Adipocyte (in vitro differentiated cells): ENCODE results near the gene PTPA.

Experiments used
- DNase-seq: peaks from one replicate; pipeline ENCODE4 v3.0.0-alpha.2; 2015; ENCODE audit warnings: low read depth
- H3K27me3 ChIP-seq: replicated peaks from 2 replicates; pipeline ENCODE4 v1.7.0; 2013; ENCODE audit warnings: mild to moderate bottlenecking, low read length, moderate library complexity; ENCODE audit not compliant: control insufficient read depth, insufficient read depth
- H3K36me3 ChIP-seq: 2 replicates; pipeline ENCODE4 v1.7.0; 2013; ENCODE audit warnings: low read length, mild to moderate bottlenecking, moderate library complexity; ENCODE audit not compliant: control insufficient read depth, insufficient read depth, severe bottlenecking
- H3K4me1 ChIP-seq: 2 replicates; pipeline ENCODE4 v1.7.0; 2013; ENCODE audit warnings: mild to moderate bottlenecking, low read length, moderate library complexity; ENCODE audit not compliant: control insufficient read depth, insufficient read depth
- H3K4me3 ChIP-seq: 2 replicates; pipeline ENCODE4 v1.7.0; 2013; ENCODE audit warnings: mild to moderate bottlenecking, low read length, moderate library complexity
- H3K9ac ChIP-seq: 2 replicates; pipeline ENCODE4 v1.7.0; 2013; ENCODE audit warnings: mild to moderate bottlenecking, low read length, moderate library complexity
- H3K9me3 ChIP-seq: 2 replicates; pipeline ENCODE4 v1.7.0; 2013; ENCODE audit warnings: mild to moderate bottlenecking, low read length, moderate library complexity; ENCODE audit not compliant: control insufficient read depth

Gene PTPA

GRCh38 chr9:129166623-129167557 is 55.7 kb downstream of the PTPA start:
- Histone ChIP-seq H3K36me3 (no peaks in the 10 kb centered on the region), H3K9me3 (no peaks in the 10 kb centered on the region), H3K9ac (peak overlapping the region; percentile 83), H3K27me3 (no peaks in the 10 kb centered on the region), H3K4me1 (peaks cover 54% of the 10 kb centered on the region), H3K4me3 (peak overlapping the region; percentile 76)
- peak; percentile 84 for DNase-seq

- DNase-seq, result peak; percentile 47
- Histone ChIP-seq H3K4me1 (peaks cover 46% of the 10 kb centered on the region), H3K36me3 (no peaks in the 10 kb centered on the region), H3K4me3 (no peak overlapping the region), H3K9me3 (no peaks in the 10 kb centered on the region), H3K27me3 (no peaks in the 10 kb centered on the region), H3K9ac (peak overlapping the region; percentile 56)
These were observed 59.0 kb downstream of the PTPA start for GRCh38 chr9:129170229-129170628.

GRCh38 chr9:129171993-129172751 is 61.0 kb downstream of the PTPA start:
- Histone ChIP-seq H3K9me3 (no peaks in the 10 kb centered on the region), H3K4me3 (no peak overlapping the region), H3K9ac (peak overlapping the region; percentile 99), H3K4me1 (peaks cover 39% of the 10 kb centered on the region), H3K36me3 (no peaks in the 10 kb centered on the region), H3K27me3 (no peaks in the 10 kb centered on the region)
- DNase-seq, result no peak

DNA sequence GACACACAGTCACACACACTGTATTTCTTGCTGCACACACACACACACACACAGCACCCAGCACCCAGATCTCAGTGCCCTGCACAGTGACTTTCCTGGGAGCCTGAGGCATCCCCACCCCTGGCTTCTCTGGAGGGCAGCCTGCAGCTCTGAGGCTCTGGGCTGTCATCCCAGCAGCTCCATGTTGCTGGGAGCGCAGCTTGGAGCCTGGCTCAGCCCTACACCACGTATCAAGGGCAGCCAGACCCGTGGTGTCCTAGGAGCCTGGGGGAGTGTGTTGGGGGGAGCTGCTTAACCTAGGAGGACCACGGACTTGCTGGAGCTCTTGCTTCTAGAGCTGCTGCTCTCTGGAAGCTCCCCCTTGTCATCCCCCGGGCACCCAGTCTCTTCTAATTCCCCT is 61.6 kb downstream of the PTPA start:
- Histone ChIP-seq H3K36me3 (no peaks in the 10 kb centered on the region), H3K4me1 (peaks cover 32% of the 10 kb centered on the region), H3K27me3 (no peaks in the 10 kb centered on the region), H3K9me3 (no peaks in the 10 kb centered on the region), H3K4me3 (peak overlapping the region; percentile 93), H3K9ac (peak overlapping the region; percentile 99)
- DNase-seq, result peak; percentile 6

GRCh38 chr9:129173296-129174101 is 62.3 kb downstream of the PTPA start:
- DNase-seq, result peak; percentile 16
- Histone ChIP-seq H3K9me3 (no peaks in the 10 kb centered on the region), H3K27me3 (no peaks in the 10 kb centered on the region), H3K4me1 (peaks cover 28% of the 10 kb centered on the region), H3K4me3 (peak overlapping the region; percentile 93), H3K9ac (peak overlapping the region; percentile 99), H3K36me3 (no peaks in the 10 kb centered on the region)

DNA sequence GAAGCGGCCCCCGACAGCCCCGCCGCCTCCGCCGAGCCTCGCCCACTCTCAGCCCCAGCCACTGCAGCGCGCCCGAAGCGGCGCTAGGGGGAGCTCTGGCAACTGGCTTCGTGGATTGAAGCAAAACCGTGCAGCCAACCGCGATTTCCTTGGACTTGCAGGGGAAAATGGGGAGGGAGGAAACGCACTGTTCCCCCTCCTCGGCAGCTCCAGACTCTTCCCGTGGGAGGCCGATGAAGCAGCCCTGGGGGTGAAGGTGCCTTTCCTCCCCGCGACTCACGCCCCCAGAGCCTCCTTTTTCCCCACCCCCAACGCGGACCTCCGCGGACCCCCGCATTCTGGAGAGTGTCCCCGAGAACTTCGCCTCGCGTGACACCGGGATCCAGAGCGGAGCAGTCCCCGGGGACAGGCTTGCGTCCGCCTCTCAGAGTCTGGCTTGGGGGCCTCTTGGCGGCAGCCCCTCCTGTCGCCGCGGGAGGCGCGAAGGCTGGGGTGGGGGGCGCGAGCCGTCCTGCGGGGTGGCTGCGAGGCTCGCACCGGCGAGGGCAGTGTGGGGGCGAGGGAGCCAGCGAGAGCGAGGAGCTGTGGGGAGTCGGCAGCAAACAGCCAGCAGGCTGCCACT is 63.0 kb downstream of the PTPA start:
- Histone ChIP-seq H3K4me3 (peak overlapping the region; percentile 93), H3K27me3 (no peaks in the 10 kb centered on the region), H3K36me3 (no peaks in the 10 kb centered on the region), H3K9ac (peak overlapping the region; percentile 99), H3K4me1 (peaks cover 28% of the 10 kb centered on the region), H3K9me3 (no peaks in the 10 kb centered on the region)
- DNase-seq, result peak; percentile 97

GRCh38 chr9:129174724-129175514 is 63.7 kb downstream of the PTPA start:
- Histone ChIP-seq H3K4me1 (peaks cover 27% of the 10 kb centered on the region), H3K27me3 (no peaks in the 10 kb centered on the region), H3K9me3 (no peaks in the 10 kb centered on the region), H3K9ac (peak overlapping the region; percentile 99), H3K4me3 (peak overlapping the region; percentile 93), H3K36me3 (no peaks in the 10 kb centered on the region)
- DNase-seq, result peak; percentile 95

DNA sequence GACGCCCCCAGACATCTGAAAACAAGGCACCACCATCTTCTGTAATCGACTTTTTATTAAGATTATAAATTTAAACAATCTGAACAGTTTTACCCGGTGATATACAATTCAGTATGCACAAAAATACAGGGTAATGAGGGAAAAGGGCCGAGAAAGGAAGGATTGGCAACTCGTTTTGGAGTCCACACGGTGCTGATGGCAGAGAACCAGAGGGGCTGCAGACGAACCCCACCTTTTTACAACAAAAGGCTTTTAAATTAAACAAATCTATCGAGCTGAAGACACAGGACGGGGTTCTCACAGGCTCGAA is 64.3 kb downstream of the PTPA start:
- Histone ChIP-seq H3K27me3 (no peaks in the 10 kb centered on the region), H3K4me1 (peaks cover 23% of the 10 kb centered on the region), H3K4me3 (peak overlapping the region; percentile 93), H3K9me3 (no peaks in the 10 kb centered on the region), H3K36me3 (no peaks in the 10 kb centered on the region), H3K9ac (peak overlapping the region; percentile 99)
- DNase-seq, result no peak

GRCh38 chr9:129175825-129176633 is 64.8 kb downstream of the PTPA start:
- no peaks in the 10 kb centered on the region for H3K27me3 ChIP-seq
- no peaks in the 10 kb centered on the region for H3K9me3 ChIP-seq
- peak; percentile 89 for DNase-seq
- H3K4me3 ChIP-seq, result peak overlapping the region; percentile 93
- H3K4me1 ChIP-seq, result peaks cover 23% of the 10 kb centered on the region
- H3K36me3 ChIP-seq, result no peaks in the 10 kb centered on the region
- H3K9ac ChIP-seq, result peak overlapping the region; percentile 99
